ENCODE measurements around the gene SRRM3.
"Not testable (repeated sequence)": the region's sequence is repeated elsewhere in the genome, so short reads cannot be mapped to it uniquely, and the experiment has no call there.

The SRRM3 gene

GRCh38 chr7:76201732-76202665 is at the start of gene SRRM3:
SRRM3 (plus strand) TSS chr7:76201896; CDS start chr7:76235067, 33,171 bp downstream.
- peak; percentile 14 for DNase-seq

- no peak for DNase-seq
These were observed 49.8 kb upstream of the SRRM3 start for GRCh38 chr7:76151932-76152331.

GRCh38 chr7:76153571-76154230 is 48.0 kb upstream of the SRRM3 start:
- not testable (repeated sequence) for DNase-seq

GRCh38 chr7:76155938-76156337 is 45.8 kb upstream of the SRRM3 start:
- DNase-seq: no peak

- DNase-seq: not testable (repeated sequence)
These were observed 44.6 kb upstream of the SRRM3 start for GRCh38 chr7:76156992-76157685.

- not testable (repeated sequence) for DNase-seq
These were observed 43.3 kb upstream of the SRRM3 start for GRCh38 chr7:76158416-76158815.

- not testable (repeated sequence) for DNase-seq
These were observed 39.1 kb upstream of the SRRM3 start for GRCh38 chr7:76162416-76163170.

GRCh38 chr7:76163812-76164211 is 37.9 kb upstream of the SRRM3 start:
- DNase-seq: not testable (repeated sequence)

- no peak for DNase-seq
These were observed 36.4 kb upstream of the SRRM3 start for GRCh38 chr7:76165106-76165972.

- DNase-seq: no peak
These were observed 35.7 kb upstream of the SRRM3 start for GRCh38 chr7:76165973-76166403.

GRCh38 chr7:76166404-76167255 is 35.1 kb upstream of the SRRM3 start:
- peak; percentile 74 for DNase-seq

- no peak for DNase-seq
These were observed 28.0 kb upstream of the SRRM3 start for GRCh38 chr7:76173566-76174205.

- not testable (repeated sequence) for DNase-seq
These were observed 24.7 kb upstream of the SRRM3 start for GRCh38 chr7:76176951-76177350.

- no peak for DNase-seq
These were observed 22.0 kb upstream of the SRRM3 start for GRCh38 chr7:76179686-76180085.

GRCh38 chr7:76182225-76182960 is 19.3 kb upstream of the SRRM3 start:
- no peak for DNase-seq

GRCh38 chr7:76185187-76185896 is 16.4 kb upstream of the SRRM3 start:
- no peak for DNase-seq

- DNase-seq: no peak
These were observed 14.4 kb upstream of the SRRM3 start for GRCh38 chr7:76187272-76187671.

- no peak for DNase-seq
These were observed 12.4 kb upstream of the SRRM3 start for GRCh38 chr7:76189276-76189675.
